Endothelial cell of hepatic sinusoid (primary cell): Measurements from ENCODE around the gene POU4F1.

Experiments
- in situ Hi-C: cut with HindIII; loops from 2 replicates; pipeline ENCODE4 v1.10.0; 2017; ENCODE audit warnings: low sequenced_read_pairs

Gene POU4F1

DNA sequence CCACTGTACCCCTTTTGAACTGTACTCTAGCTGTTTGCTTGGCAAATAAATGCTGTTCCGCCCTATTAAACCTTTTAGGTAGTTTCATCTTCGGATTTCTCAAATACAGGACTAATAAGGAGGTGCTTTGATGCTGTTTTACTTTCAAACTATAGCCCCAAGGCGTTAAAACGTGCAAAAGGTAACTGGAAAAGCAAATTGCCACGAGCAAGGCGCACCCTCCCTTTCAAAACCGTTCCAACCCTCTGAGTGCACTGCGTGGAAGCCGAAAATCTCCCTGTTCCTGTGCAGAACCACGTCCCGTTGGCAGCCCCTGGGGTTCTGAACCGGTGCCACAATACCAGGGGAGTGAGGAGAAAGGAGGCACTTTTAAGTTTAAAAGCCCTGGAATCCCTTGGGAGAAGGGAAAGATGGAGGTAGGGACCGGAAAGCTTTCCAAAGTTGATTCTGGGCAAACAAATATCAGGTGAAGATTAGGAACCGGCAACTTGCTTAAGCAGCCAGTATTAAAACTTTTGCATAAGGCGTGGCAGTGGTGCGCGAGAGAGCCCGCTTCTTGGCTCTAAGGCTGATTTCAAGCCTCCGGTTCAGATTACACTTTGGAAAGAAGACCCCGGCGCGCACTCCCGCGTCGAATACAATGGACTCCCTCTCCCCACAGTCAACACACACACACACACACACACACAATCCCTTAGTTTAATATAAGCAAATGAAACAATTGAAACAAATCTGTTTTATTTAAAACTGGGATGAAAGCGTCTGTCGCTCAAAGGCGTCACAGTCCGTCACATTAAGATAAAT lies 9.5 kb downstream of the POU4F1 start:
- in situ Hi-C loops: loop anchor here (25.0 kb wide), 1 partner anchor 457 kb away; no protein-coding TSS in a partner anchor

DNA sequence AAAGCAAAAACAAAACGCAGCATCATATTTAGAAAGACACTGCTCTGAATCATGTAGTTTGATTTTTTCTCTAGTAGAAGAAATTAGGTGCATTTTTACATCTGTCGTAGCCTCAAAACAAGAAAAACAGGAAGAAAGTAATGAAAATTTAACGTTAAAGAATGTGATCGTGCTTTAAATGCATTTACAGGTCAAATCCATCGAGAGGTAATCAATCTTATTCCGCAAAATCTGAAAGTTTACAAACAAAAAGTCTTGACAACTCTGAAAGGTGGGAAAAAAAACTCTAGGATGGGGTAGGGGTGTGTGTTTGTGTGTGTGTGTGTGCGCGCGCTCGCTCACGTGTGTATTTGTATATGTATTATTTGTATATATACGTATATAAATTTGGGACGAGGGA lies 10.2 kb downstream of the POU4F1 start:
- in situ Hi-C loops: loop anchor here (25.0 kb wide), 1 partner anchor 456 kb away; no protein-coding TSS in a partner anchor

DNA sequence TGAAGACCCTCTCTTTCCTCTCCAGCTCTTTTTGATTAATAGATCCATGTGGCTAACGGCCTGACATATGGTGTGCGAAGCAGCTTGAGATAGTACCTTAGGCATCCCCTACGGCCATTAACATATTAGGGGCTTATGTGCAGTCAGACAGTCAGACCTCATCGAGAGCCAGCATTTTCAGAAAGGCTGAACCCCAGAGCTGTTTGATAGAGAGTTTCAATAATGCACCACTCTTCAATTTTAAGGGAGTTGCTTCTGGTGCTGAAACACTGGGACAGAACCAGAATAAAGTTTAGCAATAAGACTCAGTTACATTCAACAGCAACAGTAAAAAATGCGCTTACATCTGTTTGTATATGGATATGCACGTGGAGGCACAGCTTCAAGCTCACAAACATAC lies 10.8 kb downstream of the POU4F1 start:
- in situ Hi-C loops: loop anchor here (25.0 kb wide), 1 partner anchor 455 kb away; no protein-coding TSS in a partner anchor

DNA sequence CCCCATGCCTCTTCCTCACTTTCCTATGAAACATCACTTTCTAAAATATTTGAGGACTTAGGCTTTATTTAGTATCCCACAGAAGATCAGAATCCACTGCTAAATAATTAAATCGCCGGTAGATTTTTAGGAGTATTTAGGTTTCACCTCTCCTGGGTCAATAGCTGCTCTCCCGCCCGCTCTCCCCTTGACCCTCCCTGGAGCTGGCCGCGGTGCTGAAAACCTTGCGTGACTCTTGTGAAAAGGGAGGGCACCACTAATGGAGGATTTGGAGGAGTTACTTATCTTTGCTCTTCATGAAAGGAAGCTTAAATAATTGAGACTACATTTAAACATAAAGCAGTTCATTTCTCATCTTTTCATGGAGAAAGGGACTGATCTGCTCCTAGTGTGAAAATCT lies 14.1 kb downstream of the POU4F1 start:
- in situ Hi-C loops: loop anchor here (25.0 kb wide), 1 partner anchor 452 kb away; no protein-coding TSS in a partner anchor

DNA sequence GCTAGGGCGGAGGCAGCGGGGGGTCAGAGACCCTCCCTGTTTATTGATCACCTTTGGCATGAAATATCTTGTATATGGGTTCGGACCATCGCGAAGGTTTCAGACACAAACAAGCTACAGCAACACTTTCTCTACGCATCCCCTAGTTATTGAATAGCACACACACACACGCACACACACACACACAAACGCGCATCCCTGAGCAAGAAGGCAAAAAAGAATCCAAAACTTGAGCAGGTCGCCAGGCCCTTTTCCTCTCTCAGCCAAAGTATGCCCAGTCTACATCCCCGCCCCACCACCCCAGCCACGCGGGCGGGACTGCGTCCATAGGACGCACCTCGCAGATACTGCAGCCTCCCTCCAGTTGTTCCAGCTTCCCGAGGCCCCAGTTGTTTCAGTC lies 16.0 kb downstream of the POU4F1 start:
- in situ Hi-C loops: loop anchor here (25.0 kb wide), 1 partner anchor 450 kb away; no protein-coding TSS in a partner anchor

DNA sequence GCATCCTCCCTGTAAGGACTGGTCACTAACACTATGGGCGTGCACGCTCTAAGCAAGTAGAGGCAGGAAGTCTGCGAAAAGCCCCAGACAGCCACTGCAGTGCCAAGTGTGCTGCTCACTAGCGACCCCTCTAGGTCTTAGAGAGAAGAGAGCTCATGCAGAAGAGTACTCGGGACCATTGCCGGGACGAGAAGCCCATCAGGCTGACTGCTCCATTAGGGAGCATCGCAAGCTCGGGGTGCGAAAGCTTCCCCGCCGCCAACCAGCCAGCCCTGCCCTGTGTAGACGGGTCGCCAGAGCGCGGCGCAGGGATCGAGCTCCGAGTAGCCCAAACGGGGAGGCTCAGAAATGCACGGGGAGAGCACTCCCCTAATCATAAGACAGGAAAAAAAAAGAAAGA lies 16.6 kb downstream of the POU4F1 start:
- in situ Hi-C loops: loop anchor here (25.0 kb wide), 1 partner anchor 449 kb away; no protein-coding TSS in a partner anchor

DNA sequence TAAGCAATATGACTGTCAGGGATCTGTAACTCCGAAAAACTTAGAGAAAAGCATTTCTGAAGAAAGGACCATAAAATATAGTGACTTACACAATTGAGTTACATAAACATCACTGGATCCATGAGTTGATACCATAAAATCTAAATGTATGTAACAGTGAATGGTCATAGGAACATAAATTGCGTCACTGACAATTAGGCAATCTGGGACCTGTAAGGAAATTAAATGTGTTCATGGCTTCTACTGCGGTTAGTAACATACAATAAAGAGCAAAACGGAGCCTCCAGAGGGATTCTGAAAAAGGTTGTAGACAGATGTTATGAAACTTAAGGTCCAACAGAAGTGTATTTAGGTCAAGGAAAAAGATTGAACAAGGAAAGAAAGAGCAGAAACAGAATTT lies 27.1 kb downstream of the POU4F1 start:
- in situ Hi-C loops: loop anchor here (25.0 kb wide), 1 partner anchor 439 kb away; no protein-coding TSS in a partner anchor

DNA sequence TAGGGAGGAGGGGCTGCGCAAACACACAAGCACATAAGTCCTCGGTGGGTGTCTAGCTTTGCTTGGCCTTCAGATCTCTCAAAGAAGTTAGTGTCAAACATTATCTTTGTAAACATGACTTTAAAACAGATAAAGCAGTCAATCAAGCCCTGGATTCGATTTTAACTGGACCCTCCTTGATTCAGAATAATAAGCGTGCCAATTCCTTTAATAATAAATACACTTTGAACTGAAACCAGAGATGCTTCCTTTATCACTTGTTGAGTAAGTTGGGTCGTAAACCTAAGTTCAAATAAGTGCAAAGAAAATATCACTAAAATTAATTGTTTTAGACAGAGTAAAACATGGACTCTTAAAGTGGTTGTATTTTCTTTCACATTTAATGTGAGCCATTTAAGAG lies 30.9 kb downstream of the POU4F1 start:
- in situ Hi-C loops: no loop called here

DNA sequence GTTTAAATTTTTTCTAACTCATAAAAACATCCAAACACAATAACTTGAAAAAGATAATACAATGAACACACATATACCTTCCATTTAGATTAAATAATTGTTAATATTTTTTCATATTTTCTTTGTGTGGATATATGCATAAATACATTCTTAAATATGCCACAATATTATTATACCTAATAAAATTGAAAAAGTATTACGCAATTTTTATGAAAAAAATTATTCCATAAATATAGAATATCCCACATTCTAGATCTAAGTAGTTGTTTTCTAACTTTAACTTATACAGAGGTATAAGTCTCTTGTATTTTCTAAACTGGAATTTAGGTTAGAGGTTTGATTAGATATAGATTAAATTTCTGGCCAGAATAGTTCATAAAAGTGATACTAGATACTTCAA lies 34.3 kb downstream of the POU4F1 start:
- in situ Hi-C loops: no loop called here

DNA sequence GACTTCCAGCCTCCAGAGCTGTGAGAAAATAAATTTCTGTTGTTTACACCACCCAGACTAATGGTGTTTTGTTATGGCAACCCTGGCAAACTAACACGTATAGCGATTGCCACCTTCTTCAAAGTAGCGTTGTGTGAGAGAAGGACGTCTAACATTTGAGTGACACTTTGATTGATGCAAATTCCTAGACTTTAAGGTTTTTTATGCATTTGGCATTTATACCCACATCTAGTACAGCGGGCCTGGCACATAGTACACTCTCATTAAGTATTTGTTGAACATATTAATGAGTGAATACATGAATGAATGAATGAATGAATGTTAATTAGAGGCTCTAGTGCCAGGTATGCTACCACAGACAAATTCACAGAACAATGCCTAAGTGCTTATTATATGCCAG lies 36.7 kb downstream of the POU4F1 start:
- in situ Hi-C loops: no loop called here

DNA sequence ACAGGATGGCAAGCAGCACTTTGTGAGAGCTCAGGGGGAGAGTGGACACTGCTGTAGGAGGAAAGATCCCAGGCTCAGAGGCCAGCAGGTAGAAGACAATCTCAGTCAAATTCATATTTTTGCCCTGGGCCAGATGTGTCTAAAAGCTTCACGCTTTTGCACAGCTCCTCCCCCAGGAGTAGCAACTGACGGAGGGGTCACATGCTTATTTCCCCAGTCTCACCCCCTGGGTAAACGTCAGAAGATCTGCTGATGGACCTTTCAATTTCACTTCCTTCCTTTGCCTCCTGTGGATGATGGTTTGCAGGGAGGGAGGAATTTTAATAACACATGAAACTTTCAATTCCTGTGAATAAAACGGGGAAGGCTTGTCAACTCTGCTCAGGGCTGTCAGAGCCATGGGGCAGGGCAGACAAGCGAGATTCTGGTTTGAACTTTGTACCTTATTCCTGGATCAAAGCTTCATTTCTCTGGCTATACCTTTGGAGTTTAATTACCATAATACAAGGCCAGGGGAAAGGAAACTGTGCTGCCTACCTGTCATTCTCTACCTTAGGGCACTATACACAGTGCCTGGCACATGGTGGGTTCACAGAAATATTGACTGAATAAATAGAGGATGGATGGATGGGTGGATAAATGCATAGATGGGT lies 41.0 kb downstream of the POU4F1 start:
- in situ Hi-C loops: no loop called here
